Aorta (tissue), 5 donors: ENCODE data around the gene HDAC2. TPM values are rescaled to one million over a fixed set of nuclear protein-coding genes. Genes with fewer than 3 reads are reported as not detected.
"Not testable (repeated sequence)": the region's sequence is repeated elsewhere in the genome, so short reads cannot be mapped to it uniquely, and the experiment has no call there.

Experiments
- ATAC-seq: fragments of 200-7000 bp; cut with Tn5 transposase; one replicate; pipeline ENCODE4 v1.9.1; 2022; ENCODE audit warnings: moderate library complexity; ENCODE audit not compliant: low FRiP score
- DNase-seq, 2 donors: peaks; one replicate each; pipeline ENCODE4 v3.0.0-alpha.2; 2020
- H3K27ac ChIP-seq, 2 donors: one replicate each; pipeline ENCODE4 v1.5.1; 2013; ENCODE audit warnings: low read length in 2 of 2, mild to moderate bottlenecking in 2 of 2, moderate library complexity in 2 of 2, control low read depth in 1 of 2, inconsistent platforms in 1 of 2, low read depth in 1 of 2
- H3K27me3 ChIP-seq, 2 donors: one replicate each; pipeline ENCODE4 v1.6.1; 2013; ENCODE audit warnings: control low read depth in 1 of 2, low read length in 1 of 2, mild to moderate bottlenecking in 1 of 2, moderate library complexity in 1 of 2; ENCODE audit not compliant: insufficient read depth in 2 of 2, control insufficient read depth in 1 of 2
- H3K36me3 ChIP-seq, 2 donors: one replicate each; pipeline ENCODE4 v1.6.1; 2013; ENCODE audit warnings: control low read depth in 1 of 2, low read length in 1 of 2, mild to moderate bottlenecking in 1 of 2; ENCODE audit not compliant: insufficient read depth in 2 of 2, control insufficient read depth in 1 of 2
- H3K4me1 ChIP-seq, 2 donors: one replicate each; pipeline ENCODE4 v1.6.1; 2013; ENCODE audit warnings: low read length in 2 of 2, control low read depth in 1 of 2, mild to moderate bottlenecking in 1 of 2, moderate library complexity in 1 of 2; ENCODE audit not compliant: insufficient read depth in 2 of 2, control insufficient read depth in 1 of 2
- H3K4me3 ChIP-seq, 2 donors: one replicate each; pipeline ENCODE4 v1.5.1; 2013; ENCODE audit warnings: low read length in 2 of 2, control low read depth in 1 of 2, mild to moderate bottlenecking in 1 of 2
- H3K9me3 ChIP-seq: one replicate; pipeline ENCODE4 v1.6.1; 2013; ENCODE audit warnings: mild to moderate bottlenecking, low read length; ENCODE audit not compliant: control insufficient read depth
- WGBS, 2 donors: extraction: QIAGEN DNeasy Blood & Tissue Kit; methylation state at CpG; one replicate each; pipeline ENCODE4 v1.1.7; 2013; 5-methylcytosine and 5-hydroxymethylcytosine counted together
- intact Hi-C, 2 donors: fragments of 100-400 bp; cut with DNase I; formaldehyde crosslinking; loops; one replicate each; pipeline versions ENCODE4 v1.14.2 to v1.15.0; 2022
- long read RNA-seq, 2 donors: library from polyadenylated mRNA; unstranded; transcript quantifications; one replicate each; pipeline ENCODE4 v2.0.0, GENCODE V29; 2020 to 2021
- polyA plus RNA-seq, 2 donors: library from polyadenylated mRNA; stranded (reverse); fragments of 200-250 nt; gene quantifications; one replicate each; pipeline ENCODE4 v1.2.3, GENCODE V29; 2013
- total RNA-seq, 2 donors: library from RNA; stranded (reverse); fragmentation: NEBNext Ultra II Directional; extraction: Animal tissue kit (Norgen Biotek cat#: 25700); gene quantifications; one replicate each; pipeline ENCODE4 v1.2.1, GENCODE V29; 2021
- donor health status: healthy with polysubstance abuse.
- donor health status: Bipolar disorder and iron deficiency.
- donor health status: DM: no; HTN: no; CAD: no.
- donor health status: DM: no; HTN: no; CAD: no.
- donor health status: DM: yes; HTN: yes; CAD: no.

The HDAC2 gene
- 10 to 100 TPM; 57.1 to 61.5 TPM for total RNA-seq
- polyA plus RNA-seq: 10 to 100 TPM; 42.3 to 54.5 TPM
- long read RNA-seq, donor 1, full-length matches to known transcripts: 225 of 382 reads
- long read RNA-seq, donor 1, partial matches to known transcripts: 145 of 382 reads
- long read RNA-seq, donor 1, other reads (novel, unspliced or antisense): 12 of 382 reads
- long read RNA-seq, donor 2, full-length matches to known transcripts: 31 of 42 reads
- long read RNA-seq, donor 2, partial matches to known transcripts: 6 of 42 reads
- long read RNA-seq, donor 2, other reads (novel, unspliced or antisense): 5 of 42 reads

GRCh38 chr6:113970805-113971676, at the start of gene HDAC2:
Gene HDAC2 (minus strand): TSS chr6:113971148. CDS start chr6:113970908, 240 bp downstream.
- intact Hi-C loops: no loop called here
- H3K27me3 ChIP-seq: no peaks in the 10 kb centered on the region
- 0 to 1% methylated on average over 69 to 82 of the region's 82 CpGs for WGBS, 2 donors
- H3K36me3 ChIP-seq: no peaks in the 10 kb centered on the region
- peak within 1 kb of the TSS; percentile 38 to 74 for H3K4me3 ChIP-seq
- ATAC-seq: peak; percentile 97
- no peaks in the 10 kb centered on the region for H3K4me1 ChIP-seq
- peak; percentile 91 to 96 for DNase-seq
- H3K9me3 ChIP-seq: no peaks in the 10 kb centered on the region
- H3K27ac ChIP-seq: peak within 1 kb of the TSS in 1 of 2 donors; percentile 70

- WGBS, 2 donors: 92 to 93% methylated on average over 15 of the region's 15 CpGs
- intact Hi-C loops: no loop called here
- DNase-seq: no peak
- Histone ChIP-seq H3K27ac (no peak overlapping the region), H3K36me3 (no peaks in the 10 kb centered on the region), H3K4me3 (no peak overlapping the region), H3K9me3 (no peaks in the 10 kb centered on the region), H3K27me3 (no peaks in the 10 kb centered on the region), H3K4me1 (no peaks in the 10 kb centered on the region)
- ATAC-seq: peak; percentile 38
Observed at GRCh38 chr6:114020196-114020595, 49.2 kb upstream of the HDAC2 start.

- 95 to 96% methylated on average over 6 of the region's 6 CpGs for WGBS, 2 donors
- H3K4me3 ChIP-seq, H3K4me1 ChIP-seq, ATAC-seq, H3K27me3 ChIP-seq, H3K36me3 ChIP-seq, intact Hi-C loops, H3K27ac ChIP-seq, DNase-seq, H3K9me3 ChIP-seq: not testable (repeated sequence)
Observed at GRCh38 chr6:114017146-114017545, 46.2 kb upstream of the HDAC2 start.

GRCh38 chr6:114014106-114014505, 43.2 kb upstream of the HDAC2 start:
- intact Hi-C loops, ATAC-seq: not testable (repeated sequence)
- WGBS, 2 donors: 79 to 91% methylated on average over 2 of the region's 2 CpGs

GRCh38 chr6:114011486-114011885, 40.5 kb upstream of the HDAC2 start:
- H3K9me3 ChIP-seq, H3K27ac ChIP-seq, DNase-seq, H3K4me1 ChIP-seq, H3K27me3 ChIP-seq, ATAC-seq, intact Hi-C loops, H3K36me3 ChIP-seq, H3K4me3 ChIP-seq: not testable (repeated sequence)
- 86 to 87% methylated on average over 7 of the region's 7 CpGs for WGBS, 2 donors

More at GRCh38 chr6:114014106-114014505, 43.2 kb upstream of the HDAC2 start:
- H3K4me3 ChIP-seq, H3K27me3 ChIP-seq, H3K9me3 ChIP-seq, H3K27ac ChIP-seq, DNase-seq, H3K36me3 ChIP-seq, H3K4me1 ChIP-seq: not testable (repeated sequence)

GRCh38 chr6:114010540-114010939, 39.6 kb upstream of the HDAC2 start:
- Histone ChIP-seq H3K4me1 (no peaks in the 10 kb centered on the region), H3K27ac (no peak overlapping the region), H3K4me3 (no peak overlapping the region), H3K36me3 (no peaks in the 10 kb centered on the region), H3K27me3 (no peaks in the 10 kb centered on the region), H3K9me3 (no peaks in the 10 kb centered on the region)
- 94 to 96% methylated on average over 2 of the region's 2 CpGs for WGBS, 2 donors
- DNase-seq (no peak), ATAC-seq (no peak)
- intact Hi-C loops: no loop called here

- no peaks in the 10 kb centered on the region for H3K9me3 ChIP-seq
- 60 to 66% methylated on average over 2 of the region's 2 CpGs for WGBS, 2 donors
- DNase-seq: no peak
- no peaks in the 10 kb centered on the region for H3K4me1 ChIP-seq
- no peak overlapping the region for H3K27ac ChIP-seq
- H3K27me3 ChIP-seq: no peaks in the 10 kb centered on the region
- no peaks in the 10 kb centered on the region for H3K36me3 ChIP-seq
- H3K4me3 ChIP-seq: no peak overlapping the region
- intact Hi-C loops: no loop called here
- ATAC-seq: no peak
Observed at GRCh38 chr6:114009192-114009591, 38.2 kb upstream of the HDAC2 start.

GRCh38 chr6:114008331-114008730, 37.4 kb upstream of the HDAC2 start:
- intact Hi-C loops: no loop called here
- WGBS, 2 donors: 71 to 75% methylated on average over 4 of the region's 4 CpGs

More at GRCh38 chr6:114008331-114008730, 37.4 kb upstream of the HDAC2 start:
- H3K27ac ChIP-seq: no peak overlapping the region
- no peaks in the 10 kb centered on the region for H3K27me3 ChIP-seq
- DNase-seq (no peak), ATAC-seq (no peak)
- no peaks in the 10 kb centered on the region for H3K36me3 ChIP-seq
- H3K9me3 ChIP-seq: no peaks in the 10 kb centered on the region
- H3K4me1 ChIP-seq: no peaks in the 10 kb centered on the region
- H3K4me3 ChIP-seq: peak overlapping the region in 1 of 2 donors; percentile 41
